HFFc6 (cell line): Measurements from ENCODE around the gene POLE3. TPM values are rescaled to one million over a fixed set of nuclear protein-coding genes. Genes with fewer than 3 reads are reported as not detected.

ENCODE experiments used
- DNase-seq: peaks from one replicate; pipeline ENCODE4 v3.0.0-alpha.2; 2018
- H3K27ac Mint-ChIP-seq: 2 replicates; pipeline ENCODE4 v1.8.0; 2020; ENCODE audit warnings: mild to moderate bottlenecking, mixed read lengths
- H3K27me3 Mint-ChIP-seq: 2 replicates; pipeline ENCODE4 v1.8.0; 2021; ENCODE audit warnings: mild to moderate bottlenecking, moderate library complexity, mixed read lengths; ENCODE audit not compliant: insufficient read depth
- H3K36me3 Mint-ChIP-seq: 2 replicates; pipeline ENCODE4 v1.8.0; 2021; ENCODE audit warnings: low read depth, mixed read lengths
- H3K4me1 Mint-ChIP-seq: 2 replicates; pipeline ENCODE4 v1.8.0; 2020; ENCODE audit warnings: low read depth, mixed read lengths
- H3K4me3 Mint-ChIP-seq: 2 replicates; pipeline ENCODE4 v1.8.0; 2020; ENCODE audit warnings: mild to moderate bottlenecking, moderate library complexity, mixed read lengths
- H3K9me3 Mint-ChIP-seq: 2 replicates; pipeline ENCODE4 v1.8.0; 2020; ENCODE audit warnings: mild to moderate bottlenecking, mixed read lengths
- CTCF ChIP-seq: fragments of 200-600 bp; sonication (generic); IDR thresholded peaks from 2 replicates; pipeline ENCODE4 v1.5.0; 2021; ENCODE audit warnings: antibody characterized with exemption, mild to moderate bottlenecking
- total RNA-seq, 6 experiments: library from RNA; stranded (reverse); fragmentation: NEBNext Ultra II Directional; extraction: Animal tissue kit (Norgen Biotek cat#: 25700); gene quantifications; 2 replicates in 1 of 6; 3 replicates in 5 of 6; pipeline ENCODE4 v1.2.3, GENCODE V29; 2021

POLE3 gene
- total RNA-seq, 6 experiments from 2014 or later: 33.7 to 43.9 (median 37.9) TPM

GRCh38 chr9:113376634-113377567, 33.6 kb downstream of the POLE3 start, which contains the start of gene HDHD3:
Gene HDHD3 (minus strand): TSS chr9:113376986. CDS start chr9:113374354, 2,632 bp downstream.
- no peak for TF ChIP-seq CTCF
- Mint-ChIP-seq H3K36me3 (no peaks in the 10 kb centered on the region), H3K27ac (peak within 1 kb of the TSS; percentile 40; the same call in 1 of the 2 replicates), H3K4me3 (peak within 1 kb of the TSS; percentile 89), H3K27me3 (peaks cover 5% of the 10 kb centered on the region; the same call in 1 of the 2 replicates), H3K9me3 (no peaks in the 10 kb centered on the region), H3K4me1 (peaks cover 11% of the 10 kb centered on the region)
- peak; percentile 38 for DNase-seq

DNA sequence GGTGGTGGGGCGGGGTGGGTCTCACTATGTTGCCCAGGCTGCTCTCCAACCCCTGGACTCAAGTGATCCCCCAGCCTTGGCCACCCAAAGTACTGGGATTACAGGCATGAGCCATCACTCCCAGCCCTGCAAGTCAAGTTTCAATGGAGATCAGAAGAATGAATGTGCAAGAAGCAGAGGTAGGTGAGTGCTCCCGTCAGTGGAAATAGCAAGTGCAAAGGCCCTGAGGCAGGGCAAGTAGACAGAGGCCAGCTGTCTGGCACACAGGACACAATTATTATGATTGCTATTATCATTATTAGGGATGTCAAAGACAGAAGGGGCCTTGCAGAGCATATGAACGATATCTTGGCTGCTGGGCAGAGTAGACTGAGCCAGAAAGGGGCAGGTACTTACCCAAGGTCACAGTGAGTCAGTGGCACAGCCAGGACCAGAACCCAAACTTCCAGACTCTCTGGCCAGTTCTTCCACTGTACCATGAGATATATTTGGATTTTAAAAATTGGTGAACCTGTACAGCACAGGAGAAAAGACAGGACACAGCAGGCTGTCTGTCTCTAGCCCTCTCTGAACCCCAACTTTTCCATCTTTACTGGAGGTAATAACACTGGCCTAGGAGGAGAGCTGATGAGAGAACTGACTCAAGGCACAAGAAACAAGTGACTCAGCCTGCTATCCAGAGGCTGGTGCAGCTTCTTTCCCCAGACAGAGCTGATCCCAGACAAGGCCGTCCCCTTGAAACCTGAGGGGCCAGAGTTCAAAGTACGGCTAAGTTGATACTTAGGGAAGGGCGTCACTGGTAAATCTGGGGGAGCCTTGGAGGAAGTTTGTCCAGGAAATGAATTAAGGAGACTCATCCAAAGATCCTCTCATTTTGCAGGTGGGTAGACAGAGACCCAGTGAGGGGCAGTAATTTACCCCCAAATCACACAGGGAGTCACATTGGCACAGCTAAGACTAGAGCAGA, 35.1 kb downstream of the POLE3 start:
- peak; percentile 9 for DNase-seq
- H3K36me3 Mint-ChIP-seq: no peaks in the 10 kb centered on the region
- H3K4me3 Mint-ChIP-seq: peak overlapping the region; percentile 89
- peak overlapping the region; percentile 40; the same call in 1 of the 2 replicates for H3K27ac Mint-ChIP-seq
- peaks cover 5% of the 10 kb centered on the region; the same call in 1 of the 2 replicates for H3K27me3 Mint-ChIP-seq
- H3K9me3 Mint-ChIP-seq: no peaks in the 10 kb centered on the region
- no peak for TF ChIP-seq CTCF
- H3K4me1 Mint-ChIP-seq: peaks cover 11% of the 10 kb centered on the region

- H3K27me3 Mint-ChIP-seq: peaks cover 3% of the 10 kb centered on the region; the same call in 1 of the 2 replicates
- H3K4me3 Mint-ChIP-seq: no peak overlapping the region
- DNase-seq: no peak
- no peak for TF ChIP-seq CTCF
- H3K9me3 Mint-ChIP-seq: no peaks in the 10 kb centered on the region
- no peaks in the 10 kb centered on the region for H3K36me3 Mint-ChIP-seq
- H3K27ac Mint-ChIP-seq: no peak overlapping the region
- H3K4me1 Mint-ChIP-seq: peaks cover 11% of the 10 kb centered on the region
Observed at GRCh38 chr9:113373676-113374392, 36.6 kb downstream of the POLE3 start.

GRCh38 chr9:113373256-113373655, 37.2 kb downstream of the POLE3 start:
- no peak overlapping the region for H3K27ac Mint-ChIP-seq
- H3K4me3 Mint-ChIP-seq: no peak overlapping the region
- no peak for DNase-seq

More at GRCh38 chr9:113373256-113373655, 37.2 kb downstream of the POLE3 start:
- TF ChIP-seq CTCF: no peak
- peaks cover 11% of the 10 kb centered on the region for H3K4me1 Mint-ChIP-seq
- no peaks in the 10 kb centered on the region for H3K36me3 Mint-ChIP-seq
- H3K27me3 Mint-ChIP-seq: peaks cover 4% of the 10 kb centered on the region
- no peaks in the 10 kb centered on the region for H3K9me3 Mint-ChIP-seq
